ENCODE results near the gene PMM2.

PMM2 gene

GRCh38 chr16:8851761-8852403, 54.2 kb downstream of the PMM2 start:
- DNase-seq (ENCODE audit: low spot score) = no peak

- DNase-seq (ENCODE audit: low spot score) = no peak
Observed at GRCh38 chr16:8852534-8852933, 54.9 kb downstream of the PMM2 start.

- no peak for DNase-seq (ENCODE audit: low spot score)
Observed at GRCh38 chr16:8853150-8853549, 55.5 kb downstream of the PMM2 start.

GRCh38 chr16:8853611-8854010, 56.0 kb downstream of the PMM2 start:
- DNase-seq (ENCODE audit: low spot score) = no peak

GRCh38 chr16:8854298-8854948, 56.8 kb downstream of the PMM2 start:
- DNase-seq (ENCODE audit: low spot score) = no peak

GRCh38 chr16:8855051-8855786, 57.6 kb downstream of the PMM2 start:
- DNase-seq (ENCODE audit: low spot score) = no peak

- no peak for DNase-seq (ENCODE audit: low spot score)
Observed at GRCh38 chr16:8855972-8856371, 58.3 kb downstream of the PMM2 start.

- DNase-seq (ENCODE audit: low spot score) = no peak
Observed at GRCh38 chr16:8858994-8859912, 61.6 kb downstream of the PMM2 start.

- DNase-seq (ENCODE audit: low spot score) = no peak
Observed at GRCh38 chr16:8859913-8860881, 62.6 kb downstream of the PMM2 start.

GRCh38 chr16:8861563-8862308, 64.1 kb downstream of the PMM2 start:
- DNase-seq (ENCODE audit: low spot score) = no peak

GRCh38 chr16:8862309-8863130, 64.9 kb downstream of the PMM2 start:
- no peak for DNase-seq (ENCODE audit: low spot score)

GRCh38 chr16:8863594-8864424, 66.2 kb downstream of the PMM2 start:
- no peak for DNase-seq (ENCODE audit: low spot score)

GRCh38 chr16:8864480-8865110, 67.0 kb downstream of the PMM2 start:
- no peak for DNase-seq (ENCODE audit: low spot score)

GRCh38 chr16:8865145-8865882, 67.7 kb downstream of the PMM2 start:
- no peak for DNase-seq (ENCODE audit: low spot score)

- DNase-seq (ENCODE audit: low spot score) = no peak
Observed at GRCh38 chr16:8866118-8866883, 68.7 kb downstream of the PMM2 start.

GRCh38 chr16:8866884-8867215, 69.2 kb downstream of the PMM2 start:
- no peak for DNase-seq (ENCODE audit: low spot score)
